Measurements from ENCODE around the gene CCNJL. TPM values are rescaled to one million over a fixed set of nuclear protein-coding genes. Genes with fewer than 3 reads are reported as not detected.
A peak's percentile ranks its signal among the peaks of the same experiment; 100 is the strongest.

Gene CCNJL
- total RNA-seq, 1 donor from 2014 or later, result 123 TPM

GRCh38 chr5:160311491-160312133 lies 752 bp downstream of the CCNJL start:
- peaks cover 5% of the 10 kb centered on the region for H3K36me3 Mint-ChIP-seq (ENCODE audit: unreplicated experiment)
- peak overlapping the region; percentile 97 for H3K4me3 Mint-ChIP-seq (ENCODE audit: unreplicated experiment)
- peaks cover 7% of the 10 kb centered on the region for H3K9me3 Mint-ChIP-seq (ENCODE audit: unreplicated experiment)
- peak; percentile 51 for DNase-seq
- TF ChIP-seq, protein P1, sequence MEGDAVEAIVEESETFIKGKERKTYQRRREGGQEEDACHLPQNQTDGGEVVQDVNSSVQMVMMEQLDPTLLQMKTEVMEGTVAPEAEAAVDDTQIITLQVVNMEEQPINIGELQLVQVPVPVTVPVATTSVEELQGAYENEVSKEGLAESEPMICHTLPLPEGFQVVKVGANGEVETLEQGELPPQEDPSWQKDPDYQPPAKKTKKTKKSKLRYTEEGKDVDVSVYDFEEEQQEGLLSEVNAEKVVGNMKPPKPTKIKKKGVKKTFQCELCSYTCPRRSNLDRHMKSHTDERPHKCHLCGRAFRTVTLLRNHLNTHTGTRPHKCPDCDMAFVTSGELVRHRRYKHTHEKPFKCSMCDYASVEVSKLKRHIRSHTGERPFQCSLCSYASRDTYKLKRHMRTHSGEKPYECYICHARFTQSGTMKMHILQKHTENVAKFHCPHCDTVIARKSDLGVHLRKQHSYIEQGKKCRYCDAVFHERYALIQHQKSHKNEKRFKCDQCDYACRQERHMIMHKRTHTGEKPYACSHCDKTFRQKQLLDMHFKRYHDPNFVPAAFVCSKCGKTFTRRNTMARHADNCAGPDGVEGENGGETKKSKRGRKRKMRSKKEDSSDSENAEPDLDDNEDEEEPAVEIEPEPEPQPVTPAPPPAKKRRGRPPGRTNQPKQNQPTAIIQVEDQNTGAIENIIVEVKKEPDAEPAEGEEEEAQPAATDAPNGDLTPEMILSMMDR (IDR thresholded peaks at IDR 0.05; ENCODE audit: partially characterized antibody, unreplicated experiment), result no peak
- peaks cover 40% of the 10 kb centered on the region for H3K4me1 Mint-ChIP-seq (ENCODE audit: low read depth, unreplicated experiment)
- peak overlapping the region; percentile 91 for H3K27ac Mint-ChIP-seq (ENCODE audit: unreplicated experiment)
- H3K27me3 Mint-ChIP-seq (ENCODE audit: unreplicated experiment), result peaks cover 13% of the 10 kb centered on the region

- H3K36me3 Mint-ChIP-seq (ENCODE audit: unreplicated experiment), result peaks cover 5% of the 10 kb centered on the region
- H3K27ac Mint-ChIP-seq (ENCODE audit: unreplicated experiment), result peak overlapping the region; percentile 91
- H3K27me3 Mint-ChIP-seq (ENCODE audit: unreplicated experiment), result peaks cover 17% of the 10 kb centered on the region
- H3K4me3 Mint-ChIP-seq (ENCODE audit: unreplicated experiment), result peak overlapping the region; percentile 97
- H3K9me3 Mint-ChIP-seq (ENCODE audit: unreplicated experiment), result peaks cover 7% of the 10 kb centered on the region
- no peak for DNase-seq
- TF ChIP-seq, protein P1 (IDR thresholded peaks at IDR 0.05; ENCODE audit: partially characterized antibody, unreplicated experiment), result no peak
- H3K4me1 Mint-ChIP-seq (ENCODE audit: low read depth, unreplicated experiment), result peaks cover 43% of the 10 kb centered on the region
These were observed 1.6 kb downstream of the CCNJL start for GRCh38 chr5:160310552-160311295.

DNA sequence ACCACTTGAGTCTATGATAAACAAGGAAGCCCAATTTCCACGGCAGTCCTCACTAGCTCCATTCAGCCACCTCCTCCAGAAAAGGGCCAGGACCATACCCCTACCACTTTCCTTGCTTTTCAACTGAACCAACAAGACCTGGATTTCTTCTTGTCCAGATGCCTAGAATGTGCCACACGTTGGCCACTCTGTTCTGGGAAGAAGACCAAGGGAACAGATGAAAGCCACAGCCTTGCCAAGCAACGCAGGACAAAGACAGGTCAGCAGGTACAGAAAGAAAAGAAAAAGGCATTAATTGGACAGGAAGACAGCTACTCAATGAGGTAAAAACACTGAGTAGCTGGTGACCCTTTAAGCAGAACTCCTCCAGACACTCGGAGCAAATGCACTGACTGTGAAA lies 2.2 kb downstream of the CCNJL start:
- H3K27ac Mint-ChIP-seq (ENCODE audit: unreplicated experiment), result peak overlapping the region; percentile 46

DNA sequence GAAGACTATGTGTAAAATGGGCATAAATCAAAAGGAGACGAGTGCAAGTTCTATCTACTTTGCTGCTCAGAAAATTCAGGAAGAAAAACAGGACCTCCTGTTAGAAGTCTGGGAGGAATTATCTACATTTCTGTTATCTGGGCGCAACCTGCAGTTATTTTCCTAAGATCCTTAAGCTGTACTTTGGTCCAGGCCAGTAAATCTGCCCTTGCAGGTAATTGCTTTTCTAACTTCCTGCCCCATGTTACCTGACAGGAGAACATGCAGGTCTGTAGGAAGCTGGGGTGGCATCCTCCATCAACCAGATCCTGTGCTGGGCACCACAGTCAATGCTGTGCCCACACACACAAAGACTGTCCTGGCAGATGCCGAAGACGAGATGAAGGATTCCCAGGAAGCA lies 5.7 kb downstream of the CCNJL start:
- H3K27me3 Mint-ChIP-seq (ENCODE audit: unreplicated experiment), result peaks cover 10% of the 10 kb centered on the region
- TF ChIP-seq, protein P1 (IDR thresholded peaks at IDR 0.05; ENCODE audit: partially characterized antibody, unreplicated experiment), result no peak
- H3K9me3 Mint-ChIP-seq (ENCODE audit: unreplicated experiment), result peaks cover 9% of the 10 kb centered on the region
- no peak for DNase-seq
- no peak overlapping the region for H3K27ac Mint-ChIP-seq (ENCODE audit: unreplicated experiment)
- H3K36me3 Mint-ChIP-seq (ENCODE audit: unreplicated experiment), result peaks cover 5% of the 10 kb centered on the region
- peaks cover 52% of the 10 kb centered on the region for H3K4me1 Mint-ChIP-seq (ENCODE audit: low read depth, unreplicated experiment)
- peak overlapping the region; percentile 18 for H3K4me3 Mint-ChIP-seq (ENCODE audit: unreplicated experiment)

More for the DNA sequence above, 2.2 kb downstream of the CCNJL start:
- no peak for DNase-seq
- H3K4me1 Mint-ChIP-seq (ENCODE audit: low read depth, unreplicated experiment), result peaks cover 46% of the 10 kb centered on the region
- TF ChIP-seq, protein P1 (IDR thresholded peaks at IDR 0.05; ENCODE audit: partially characterized antibody, unreplicated experiment), result no peak
- H3K4me3 Mint-ChIP-seq (ENCODE audit: unreplicated experiment), result peak overlapping the region; percentile 97
- peaks cover 17% of the 10 kb centered on the region for H3K27me3 Mint-ChIP-seq (ENCODE audit: unreplicated experiment)
- H3K9me3 Mint-ChIP-seq (ENCODE audit: unreplicated experiment), result peaks cover 5% of the 10 kb centered on the region
- peaks cover 5% of the 10 kb centered on the region for H3K36me3 Mint-ChIP-seq (ENCODE audit: unreplicated experiment)

- Mint-ChIP-seq H3K27me3 (ENCODE audit: unreplicated experiment) (peaks cover 6% of the 10 kb centered on the region), H3K4me1 (ENCODE audit: low read depth, unreplicated experiment) (peaks cover 58% of the 10 kb centered on the region), H3K9me3 (ENCODE audit: unreplicated experiment) (peaks cover 7% of the 10 kb centered on the region), H3K36me3 (ENCODE audit: unreplicated experiment) (peaks cover 5% of the 10 kb centered on the region), H3K27ac (ENCODE audit: unreplicated experiment) (peak overlapping the region; percentile 7), H3K4me3 (ENCODE audit: unreplicated experiment) (peak overlapping the region; percentile 15)
- TF ChIP-seq, protein P1 (IDR thresholded peaks at IDR 0.05; ENCODE audit: partially characterized antibody, unreplicated experiment), result no peak
- no peak for DNase-seq
These were observed 7.0 kb downstream of the CCNJL start for GRCh38 chr5:160305319-160305718.
